ENCODE data around the gene PTF1A.

GRCh38 chr10:23202779-23203178, 10.7 kb downstream of the PTF1A start:
- TF ChIP-seq YY1 (IDR thresholded peaks at IDR 0.05; ENCODE audit: insufficient read depth, insufficient read length) (no peak), ZNF274 (IDR thresholded peaks at IDR 0.05; ENCODE audit: low read depth, low read length) (no peak)
